A549 treated with Hydrocortisone at 1 μM for 4 hours (cell line): ENCODE measurements around the gene ZNF610. TPM values are rescaled to one million over a fixed set of nuclear protein-coding genes. Genes with fewer than 3 reads are reported as not detected.

ENCODE experiments used
- total RNA-seq: library from RNA; stranded (reverse); fragments of 200-300 nt; extraction: Qiagen RNA extraction; gene quantifications from 5 replicates; pipeline ENCODE4 v1.2.3, GENCODE V29; 2022

ZNF610 gene
- total RNA-seq = not detected in 5 replicates

GRCh38 chr19:52336117-52336790, at the start of gene ZNF610:
Gene ZNF610 (plus strand): TSS chr19:52336243. CDS start chr19:52349173, 12,930 bp downstream.

GRCh38 chr19:52296773-52297600, 39.1 kb upstream of the ZNF610 start, which contains the start of gene ZNF480:
Gene ZNF480 (plus strand): TSS chr19:52297169. CDS start chr19:52300413, 3,244 bp downstream.

GRCh38 chr19:52369559-52370340, 33.7 kb downstream of the ZNF610 start, which contains the start of gene ZNF880:
Gene ZNF880 (plus strand): TSS chr19:52369923. CDS start chr19:52369966, 43 bp downstream.

GRCh38 chr19:52397310-52398080, 61.5 kb downstream of the ZNF610 start, which contains the start of gene ZNF528:
Gene ZNF528 (plus strand): TSS chr19:52397849. CDS start chr19:52402014, 4,165 bp downstream.

Other genes with a start within 250 kb of the ZNF610 start
- gene ZNF841, start 240.5 kb upstream of the ZNF610 start, total RNA-seq = 1.5 to 2.4 TPM (median 2.3 TPM) in 5 replicates
- 0.52 to 0.85 TPM (median 0.75 TPM) in 5 replicates for gene ZNF616, start 196.3 kb upstream of the ZNF610 start, total RNA-seq
- 0.45 to 1.2 TPM (median 0.88 TPM) in 5 replicates for gene ZNF836, start 164.6 kb upstream of the ZNF610 start, total RNA-seq
- 178 to 309 TPM (median 306 TPM) in 5 replicates for gene PPP2R1A, start 146.2 kb upstream of the ZNF610 start, total RNA-seq
- 5.9 to 14.2 TPM (median 9.0 TPM) in 5 replicates for gene ZNF766, start 66.7 kb upstream of the ZNF610 start, total RNA-seq
- 6.6 to 19.0 TPM (median 17.3 TPM) in 5 replicates for gene ZNF480, start 39.1 kb upstream of the ZNF610 start, total RNA-seq
- gene ZNF880, start 33.7 kb downstream of the ZNF610 start, total RNA-seq = 0.69 to 0.90 TPM (median 0.77 TPM) in 5 replicates
- 0.12 to 0.23 TPM (median 0.16 TPM) in 3 of 5 replicates, not detected in the others for gene ZNF528, start 61.6 kb downstream of the ZNF610 start, total RNA-seq
- gene ZNF534, start 92.9 kb downstream of the ZNF610 start, total RNA-seq = not detected in 5 replicates
- gene ZNF578, start 117.3 kb downstream of the ZNF610 start, total RNA-seq = not detected in 5 replicates
- gene ZNF808, start 191.4 kb downstream of the ZNF610 start, total RNA-seq = 0.07 to 0.17 TPM (median 0.11 TPM) in 4 of 5 replicates, not detected in the other
- gene ZNF701, start 234.0 kb downstream of the ZNF610 start, total RNA-seq = 0.14 to 0.28 TPM (median 0.20 TPM) in 5 replicates